NT2/D1 (cell line): Measurements from ENCODE around the gene PRKAR1A.

Source experiments
- SUZ12 ChIP-seq: IDR thresholded peaks from 2 replicates; pipeline ENCODE4 v1.6.1; 2011; ENCODE audit not compliant: insufficient read length, insufficient read depth; ENCODE audit errors: extremely low read depth
- ZNF274 ChIP-seq: IDR thresholded peaks from 2 replicates; pipeline ENCODE4 v1.6.1; 2011; ENCODE audit warnings: mild to moderate bottlenecking, low read depth, low read length

DNA sequence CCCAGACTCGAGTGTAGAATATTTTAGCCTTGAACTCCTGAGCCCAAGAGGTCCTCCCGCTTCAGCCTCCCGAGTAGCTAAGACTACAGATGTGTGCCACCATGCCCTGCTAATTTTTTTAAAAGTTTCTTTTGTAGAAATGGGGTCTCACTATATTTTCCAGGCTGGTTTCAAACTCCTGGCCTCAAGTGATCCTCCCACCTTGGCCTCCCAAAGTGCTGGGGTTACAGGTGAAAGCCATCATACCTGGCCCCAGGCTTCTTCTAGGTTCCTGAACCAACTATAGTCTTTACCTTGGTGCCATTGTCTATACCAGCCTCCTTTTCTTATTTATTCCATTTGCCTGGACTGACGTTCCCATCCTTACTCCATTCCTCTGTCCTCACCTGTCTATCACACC, 17.1 kb upstream of the PRKAR1A start:
- no peak for TF ChIP-seq SUZ12
- TF ChIP-seq ZNF274: no peak
